ENCODE data around the gene CNGA4. TPM values are rescaled to one million over a fixed set of nuclear protein-coding genes. Genes with fewer than 3 reads are reported as not detected.

Gene CNGA4
- total and polyA plus RNA-seq, 7 donors, result 0.16 to 0.55 TPM; not detected in 5

DNA sequence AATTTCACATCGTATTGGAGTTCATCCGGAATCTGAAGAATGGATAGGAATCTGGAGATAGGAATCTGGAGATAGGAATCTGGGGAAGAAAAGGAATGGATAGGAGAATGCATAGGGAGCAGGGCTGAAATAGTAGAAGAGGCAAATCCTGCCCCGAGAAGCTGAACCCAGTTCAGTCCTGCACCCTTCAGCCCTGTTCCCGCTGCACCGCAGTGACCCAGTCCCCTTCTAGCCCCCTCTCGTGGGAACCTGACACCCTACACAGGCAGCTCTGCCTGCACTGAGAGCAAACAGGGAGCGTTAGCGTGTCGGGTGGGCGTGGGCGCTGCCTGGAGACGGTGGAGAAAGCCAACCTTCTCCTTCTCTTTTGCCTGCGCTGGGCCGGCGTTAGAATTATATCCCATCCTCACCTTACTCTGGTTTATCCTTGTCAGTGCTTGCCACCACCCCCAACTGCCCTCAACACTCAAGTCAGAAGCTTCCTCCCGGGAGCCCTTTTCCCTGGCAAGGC lies 19.7 kb downstream of the CNGA4 start:
- Histone ChIP-seq H3K4me3 (peak overlapping the region in 3 of 4 donors; percentile 41 to 49 (median 47)), H3K27me3 (peaks cover 15 to 42% (median 32%) of the 10 kb centered on the region in 3 donors), H3K4me1 (peaks cover 0 to 17% (median 17%) of the 10 kb centered on the region in 4 donors), H3K27ac (no peak overlapping the region), H3K9me3 (no peaks in the 10 kb centered on the region), H3K36me3 (no peaks in the 10 kb centered on the region)
- intact Hi-C loops (cut with DNase I), result no loop called here
- 10 to 13% methylated on average over 16 of the region's 16 CpGs for WGBS, 2 donors
- no peak for DNase-seq
- no peak for TF ChIP-seq POLR2A (IDR thresholded peaks at IDR 0.05)
- TF ChIP-seq EP300 (IDR thresholded peaks at IDR 0.05), result no peak
- TF ChIP-seq POLR2AphosphoS5 (IDR thresholded peaks at IDR 0.05), result no peak
- no peak for TF ChIP-seq CTCF (IDR thresholded peaks at IDR 0.05)

DNA sequence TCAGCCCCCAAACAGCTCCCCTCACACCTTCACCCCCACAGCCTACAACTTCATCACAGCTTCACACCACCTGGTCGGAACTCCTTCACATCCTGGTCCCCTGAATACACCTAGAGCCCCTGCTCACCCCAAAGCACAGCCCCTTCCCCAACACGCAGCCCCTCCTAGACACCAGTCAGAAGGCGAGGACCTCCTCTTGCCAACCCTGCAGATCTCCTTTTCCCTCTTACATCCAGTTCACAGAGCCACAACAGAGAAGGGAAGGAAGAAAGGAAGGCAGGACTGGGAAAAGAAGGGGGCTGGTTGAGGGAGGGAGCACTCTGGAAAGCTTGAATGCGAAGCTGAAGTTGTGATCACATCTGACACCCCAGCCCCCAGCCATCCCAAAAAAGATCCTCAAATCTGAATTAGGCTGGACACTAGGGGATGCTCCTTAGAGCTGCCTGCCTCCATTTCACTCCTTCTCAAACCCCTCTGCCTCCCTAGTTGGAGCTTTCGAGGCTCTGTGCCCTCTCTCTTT lies 21.4 kb downstream of the CNGA4 start:
- no peak overlapping the region for H3K4me3 ChIP-seq
- intact Hi-C loops (cut with DNase I), result no loop called here

GRCh38 chr11:6263662-6264061 lies 24.8 kb downstream of the CNGA4 start:
- Histone ChIP-seq H3K36me3 (no peaks in the 10 kb centered on the region), H3K27me3 (peaks cover 9 to 28% (median 22%) of the 10 kb centered on the region in 3 donors), H3K9me3 (no peaks in the 10 kb centered on the region), H3K4me3 (no peak overlapping the region), H3K27ac (no peak overlapping the region), H3K4me1 (peaks cover 0 to 14% (median 14%) of the 10 kb centered on the region in 4 donors)
- WGBS, 2 donors, result 94 to 98% methylated on average over 1 of the region's 1 CpG
- intact Hi-C loops (cut with DNase I), result no loop called here
- no peak for DNase-seq
- TF ChIP-seq CTCF (IDR thresholded peaks at IDR 0.05) (no peak), EP300 (IDR thresholded peaks at IDR 0.05) (no peak), POLR2AphosphoS5 (IDR thresholded peaks at IDR 0.05) (no peak), POLR2A (IDR thresholded peaks at IDR 0.05) (no peak)

More for the DNA sequence above, 21.4 kb downstream of the CNGA4 start:
- WGBS, 2 donors, result 57 to 59% methylated on average over 5 of the region's 5 CpGs
- no peak for DNase-seq
- TF ChIP-seq POLR2A (IDR thresholded peaks at IDR 0.05) (no peak), POLR2AphosphoS5 (IDR thresholded peaks at IDR 0.05) (no peak), CTCF (IDR thresholded peaks at IDR 0.05) (no peak), EP300 (IDR thresholded peaks at IDR 0.05) (no peak)
- no peaks in the 10 kb centered on the region for H3K9me3 ChIP-seq
- peaks cover 15 to 45% (median 32%) of the 10 kb centered on the region in 3 donors for H3K27me3 ChIP-seq
- H3K27ac ChIP-seq, result no peak overlapping the region
- H3K4me1 ChIP-seq, result peaks cover 0 to 17% (median 17%) of the 10 kb centered on the region in 4 donors
- H3K36me3 ChIP-seq, result no peaks in the 10 kb centered on the region

DNA sequence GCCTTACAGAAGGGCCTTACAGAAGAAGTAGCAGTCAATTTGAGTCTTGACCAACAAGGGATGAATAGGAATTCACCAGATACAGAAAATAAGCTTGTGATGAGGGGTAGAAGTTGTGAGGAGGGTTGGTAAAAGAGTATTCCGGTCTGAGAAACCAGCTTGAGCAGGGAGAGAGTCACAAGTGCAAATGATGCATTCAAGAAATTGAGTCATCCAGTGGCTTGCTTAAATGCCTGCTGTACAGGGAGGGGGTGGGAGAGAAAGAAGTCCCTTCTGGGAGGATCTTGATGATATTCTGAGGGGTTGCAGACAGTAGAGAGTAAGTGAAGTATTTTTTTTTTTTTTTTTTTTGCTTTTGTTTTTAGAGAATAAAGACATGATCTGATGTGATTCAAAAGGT lies 29.9 kb downstream of the CNGA4 start:
- H3K27me3 ChIP-seq, result peaks cover 0 to 4% (median 0%) of the 10 kb centered on the region in 3 donors
- 73 to 87% methylated on average over 1 of the region's 1 CpG for WGBS, 2 donors
- H3K4me1 ChIP-seq, result peaks cover 0 to 6% (median 1%) of the 10 kb centered on the region in 4 donors
- H3K9me3 ChIP-seq, result no peaks in the 10 kb centered on the region
- H3K36me3 ChIP-seq, result no peaks in the 10 kb centered on the region
- no peak for DNase-seq
- TF ChIP-seq POLR2AphosphoS5 (IDR thresholded peaks at IDR 0.05) (no peak), EP300 (IDR thresholded peaks at IDR 0.05) (no peak), CTCF (IDR thresholded peaks at IDR 0.05) (no peak), POLR2A (IDR thresholded peaks at IDR 0.05) (no peak)
- no peak overlapping the region for H3K4me3 ChIP-seq
- intact Hi-C loops (cut with DNase I), result no loop called here
- H3K27ac ChIP-seq, result no peak overlapping the region
